Colonic mucosa (tissue), 4 donors: ENCODE data around the gene UBXN6. TPM values are rescaled to one million over a fixed set of nuclear protein-coding genes. Genes with fewer than 3 reads are reported as not detected.

Source experiments
- DNase-seq: peaks from one replicate; pipeline ENCODE4 v3.0.0-alpha.2; 2020
- H3K27ac ChIP-seq: fragments of 200-600 bp; one replicate; pipeline ENCODE4 v1.8.0; 2021
- H3K27me3 ChIP-seq: fragments of 200-600 bp; one replicate; pipeline ENCODE4 v1.8.0; 2021
- H3K36me3 ChIP-seq: fragments of 200-600 bp; one replicate; pipeline ENCODE4 v1.8.0; 2021
- H3K4me1 ChIP-seq: fragments of 200-600 bp; one replicate; pipeline ENCODE4 v1.8.0; 2021; ENCODE audit warnings: mild to moderate bottlenecking
- H3K4me3 ChIP-seq: fragments of 200-600 bp; one replicate; pipeline ENCODE4 v1.8.0; 2021
- H3K9ac ChIP-seq, 2 donors: one replicate each; pipeline ENCODE4 v1.7.0; 2013; ENCODE audit warnings: control low read depth in 2 of 2, low read depth in 2 of 2, low read length in 2 of 2
- H3K9me3 ChIP-seq: fragments of 200-600 bp; one replicate; pipeline ENCODE4 v1.8.0; 2021
- intact Hi-C: fragments of 100-400 bp; cut with DNase I; formaldehyde crosslinking; loops from one replicate; pipeline ENCODE4 v1.14.1; 2022
- total RNA-seq, 2 donors: library from RNA; stranded (reverse); fragmentation: NEBNext Ultra II Directional in 1 of 2; extraction: Animal tissue kit (Norgen Biotek cat#: 25700) in 1 of 2; gene quantifications; one replicate each; pipeline ENCODE4 v1.2.1, GENCODE V29; 2021
- TF ChIP-seq, protein P1 (sequence below): fragments of 200-600 bp; IDR thresholded peaks from one replicate; pipeline ENCODE4 v1.8.0; 2022; ENCODE audit warnings: antibody characterized with exemption, mild to moderate bottlenecking
- donor health status: healthy.
- donor health status: DM: no; HTN: no; CAD: no.
- donor health status: DM: no; HTN: no; CAD: no.

UBXN6 gene
- total RNA-seq, 2 donors from 2014 or later: 84.9 to 96.7 TPM

DNA sequence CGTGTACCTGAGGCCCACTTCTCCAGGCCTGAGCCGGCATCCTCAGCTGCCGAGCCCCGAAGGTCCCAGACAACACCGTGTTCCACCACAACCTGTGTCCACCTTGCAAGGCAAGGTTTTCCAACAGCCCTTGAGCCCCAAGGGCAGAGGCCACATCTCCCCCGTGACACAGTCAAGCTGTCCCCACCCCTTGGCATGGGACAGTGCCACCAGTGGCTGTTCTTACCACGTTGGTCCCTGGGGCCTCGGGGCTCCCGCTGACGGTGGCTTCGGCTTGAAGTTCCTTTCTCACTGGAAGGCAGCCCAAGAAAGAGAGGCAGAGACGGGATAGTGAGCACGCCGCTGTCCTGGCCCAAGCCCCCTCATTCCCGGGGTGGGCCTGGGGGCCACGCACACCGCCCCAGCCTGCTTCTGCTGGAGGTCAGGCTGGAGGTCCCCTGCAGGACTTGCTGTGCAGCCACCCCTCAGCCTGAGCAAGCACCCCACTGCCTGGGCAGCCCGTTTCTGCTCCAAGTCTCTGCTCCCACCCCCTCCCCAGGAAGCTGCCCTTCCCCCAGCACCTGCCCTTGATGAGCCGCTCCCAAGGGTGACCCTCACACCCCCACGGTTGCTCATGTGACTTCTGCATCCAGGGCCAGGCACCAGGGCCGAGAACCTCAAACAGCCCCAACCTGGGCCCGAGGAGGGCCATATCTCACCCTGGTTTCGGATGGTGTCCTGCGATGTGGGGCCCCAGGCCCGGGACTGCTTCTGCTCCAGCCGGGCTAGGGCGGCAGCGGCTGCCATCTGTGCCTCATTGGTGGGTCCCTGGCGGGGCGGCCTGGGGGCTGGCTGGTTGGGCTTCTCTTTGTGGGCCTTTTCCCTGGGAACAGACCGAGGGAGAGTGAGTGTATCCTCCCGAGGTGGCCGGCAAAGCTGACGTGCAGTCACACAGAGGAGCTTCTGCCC is 4.1 kb downstream of the UBXN6 start:
- TF ChIP-seq, protein P1, sequence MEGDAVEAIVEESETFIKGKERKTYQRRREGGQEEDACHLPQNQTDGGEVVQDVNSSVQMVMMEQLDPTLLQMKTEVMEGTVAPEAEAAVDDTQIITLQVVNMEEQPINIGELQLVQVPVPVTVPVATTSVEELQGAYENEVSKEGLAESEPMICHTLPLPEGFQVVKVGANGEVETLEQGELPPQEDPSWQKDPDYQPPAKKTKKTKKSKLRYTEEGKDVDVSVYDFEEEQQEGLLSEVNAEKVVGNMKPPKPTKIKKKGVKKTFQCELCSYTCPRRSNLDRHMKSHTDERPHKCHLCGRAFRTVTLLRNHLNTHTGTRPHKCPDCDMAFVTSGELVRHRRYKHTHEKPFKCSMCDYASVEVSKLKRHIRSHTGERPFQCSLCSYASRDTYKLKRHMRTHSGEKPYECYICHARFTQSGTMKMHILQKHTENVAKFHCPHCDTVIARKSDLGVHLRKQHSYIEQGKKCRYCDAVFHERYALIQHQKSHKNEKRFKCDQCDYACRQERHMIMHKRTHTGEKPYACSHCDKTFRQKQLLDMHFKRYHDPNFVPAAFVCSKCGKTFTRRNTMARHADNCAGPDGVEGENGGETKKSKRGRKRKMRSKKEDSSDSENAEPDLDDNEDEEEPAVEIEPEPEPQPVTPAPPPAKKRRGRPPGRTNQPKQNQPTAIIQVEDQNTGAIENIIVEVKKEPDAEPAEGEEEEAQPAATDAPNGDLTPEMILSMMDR: no peak
- Histone ChIP-seq H3K9ac (no peak overlapping the region), H3K9me3 (no peaks in the 10 kb centered on the region), H3K4me3 (no peak overlapping the region), H3K27ac (no peak overlapping the region), H3K36me3 (peaks cover 28% of the 10 kb centered on the region), H3K27me3 (no peaks in the 10 kb centered on the region), H3K4me1 (peaks cover 6% of the 10 kb centered on the region)
- DNase-seq: no peak
- intact Hi-C loops: loop anchor here (10.0 kb wide), 1 partner anchor 49 kb away; the partner anchor contains the start of genes CHAF1A and SH3GL1

DNA sequence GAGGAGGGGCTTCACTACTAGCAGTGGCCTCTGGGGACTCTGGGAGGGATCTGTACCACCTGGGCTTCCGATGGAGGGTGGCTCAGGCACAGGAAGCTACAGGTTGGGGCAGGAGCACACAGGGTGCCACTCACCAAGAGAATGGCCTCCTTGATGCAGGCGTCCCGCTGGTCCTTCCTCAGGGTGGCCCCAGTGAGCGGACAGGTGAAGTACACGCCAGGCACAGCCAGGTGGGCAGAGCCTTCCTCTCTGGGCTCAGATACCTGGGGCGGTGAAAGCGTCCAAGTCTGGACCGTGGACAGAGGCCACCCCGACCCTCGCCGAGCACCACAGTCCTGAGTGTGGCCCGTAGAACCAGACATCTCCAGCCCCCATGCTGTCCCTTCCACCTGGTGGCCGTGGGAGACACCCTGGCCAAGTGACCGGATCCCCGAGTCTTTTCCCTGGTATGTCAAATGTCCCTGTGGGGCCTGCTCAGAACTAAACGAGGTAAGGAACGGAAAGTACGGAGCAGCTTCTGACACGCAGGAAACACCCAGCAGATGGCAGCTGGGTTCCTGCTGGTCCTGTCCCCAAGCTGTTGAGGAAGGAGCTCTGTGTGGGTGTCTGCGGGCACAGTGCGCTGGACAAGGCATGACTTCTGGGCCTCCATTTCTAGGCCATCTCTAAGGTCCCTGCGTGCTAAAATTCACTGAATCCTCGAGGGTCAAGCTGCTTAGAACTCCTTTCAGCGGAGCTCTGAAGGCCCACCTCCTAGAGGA is 5.2 kb downstream of the UBXN6 start:
- TF ChIP-seq, protein P1: no peak
- no peaks in the 10 kb centered on the region for H3K27me3 ChIP-seq
- peaks cover 30% of the 10 kb centered on the region for H3K36me3 ChIP-seq
- intact Hi-C loops: loop anchor here (10.0 kb wide), 1 partner anchor 48 kb away; the partner anchor contains the start of genes CHAF1A and SH3GL1
- H3K9me3 ChIP-seq: no peaks in the 10 kb centered on the region
- H3K4me1 ChIP-seq: peaks cover 6% of the 10 kb centered on the region
- H3K9ac ChIP-seq: no peak overlapping the region
- H3K27ac ChIP-seq: no peak overlapping the region
- no peak overlapping the region for H3K4me3 ChIP-seq
- no peak for DNase-seq

DNA sequence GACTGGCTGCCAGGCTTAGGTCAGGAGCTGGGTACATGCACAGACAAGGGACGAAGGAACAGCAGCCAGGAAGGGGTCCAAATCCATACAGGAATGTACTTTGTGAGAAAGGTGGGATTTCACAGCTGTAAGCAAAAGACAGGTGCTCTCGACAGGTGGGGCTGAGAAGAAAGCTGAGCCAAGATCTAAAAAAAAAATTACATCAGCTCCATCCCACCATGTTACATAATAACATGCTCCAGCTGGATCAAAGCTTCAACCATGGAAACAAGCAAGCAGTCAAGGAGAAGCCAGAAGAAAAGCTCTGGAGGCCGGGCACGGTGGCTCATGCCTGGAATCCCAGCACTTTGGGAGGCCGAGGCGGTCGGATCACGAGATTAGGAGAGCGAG is 8.0 kb downstream of the UBXN6 start:
- H3K27ac ChIP-seq: no peak overlapping the region
- no peak overlapping the region for H3K9ac ChIP-seq
- no peaks in the 10 kb centered on the region for H3K27me3 ChIP-seq
- intact Hi-C loops: loop anchor here (10.0 kb wide), 1 partner anchor 45 kb away; the partner anchor contains the start of genes CHAF1A and SH3GL1
- H3K4me3 ChIP-seq: no peak overlapping the region
- TF ChIP-seq, protein P1: no peak
- H3K4me1 ChIP-seq: no peaks in the 10 kb centered on the region
- no peaks in the 10 kb centered on the region for H3K9me3 ChIP-seq
- DNase-seq: no peak
- H3K36me3 ChIP-seq: peaks cover 30% of the 10 kb centered on the region

DNA sequence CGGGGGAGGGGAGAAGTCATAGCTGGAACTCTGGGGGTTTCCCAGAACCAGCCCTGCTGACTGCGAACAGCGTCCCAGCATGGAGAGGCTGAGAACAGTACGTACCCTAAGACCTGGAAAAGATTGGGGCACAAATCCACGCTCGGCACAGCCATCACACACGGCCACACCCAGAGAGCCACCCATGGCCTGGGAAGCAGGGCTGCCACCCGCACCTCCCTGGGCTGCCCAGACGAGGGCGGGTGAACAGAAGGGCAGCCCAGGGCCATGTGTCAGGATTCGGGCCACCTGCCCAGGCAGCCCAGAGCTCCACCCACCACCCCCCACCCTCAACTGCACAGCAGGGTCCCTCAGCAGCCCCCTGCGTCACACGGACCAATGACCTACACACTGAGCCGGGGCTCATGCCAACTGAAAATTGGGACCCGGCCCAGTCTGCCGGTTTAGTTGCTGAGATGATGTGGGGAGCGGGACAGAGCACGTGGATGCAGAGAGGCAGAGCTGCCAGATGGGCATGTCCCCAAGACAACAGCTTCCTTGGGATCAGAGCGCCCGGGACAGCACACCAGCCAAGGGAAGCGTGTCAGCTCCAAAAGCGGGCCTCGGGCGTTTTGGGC is 8.5 kb downstream of the UBXN6 start:
- no peak for DNase-seq

More for the DNA sequence above, 8.5 kb downstream of the UBXN6 start:
- no peaks in the 10 kb centered on the region for H3K27me3 ChIP-seq
- H3K9me3 ChIP-seq: no peaks in the 10 kb centered on the region
- TF ChIP-seq, protein P1: no peak
- H3K4me3 ChIP-seq: no peak overlapping the region
- H3K4me1 ChIP-seq: no peaks in the 10 kb centered on the region
- intact Hi-C loops: no loop called here
- no peak overlapping the region for H3K9ac ChIP-seq
- H3K27ac ChIP-seq: no peak overlapping the region
- peaks cover 30% of the 10 kb centered on the region for H3K36me3 ChIP-seq
